SH-SY5Y (cell line): Measurements from ENCODE around the gene MELTF.

ENCODE experiments used
- GATA2 ChIP-seq: IDR thresholded peaks from 2 replicates; pipeline ENCODE4 v1.6.1; 2011; ENCODE audit warnings: mild to moderate bottlenecking, low read depth, low read length
- GATA3 ChIP-seq: IDR thresholded peaks from 2 replicates; pipeline ENCODE4 v1.6.1; 2011; ENCODE audit warnings: low read depth, mild to moderate bottlenecking, low read length, moderate library complexity

GRCh38 chr3:196969660-196970546 is 59.7 kb downstream of the MELTF start:
- TF ChIP-seq GATA2 (no peak), GATA3 (no peak)
